Breast epithelium (tissue), 3 donors: ENCODE data around the gene RPL32.

Experiments
- CTCF ChIP-seq, 3 donors: fragments of 450-650 bp; IDR thresholded peaks; one replicate each; pipeline ENCODE4 v1.5.1; 2016 to 2017; ENCODE audit warnings: antibody characterized with exemption in 3 of 3, mild to moderate bottlenecking in 3 of 3, moderate library complexity in 3 of 3
- POLR2A ChIP-seq: fragments of 450-650 bp; IDR thresholded peaks from one replicate; pipeline ENCODE4 v1.6.1; 2016; ENCODE audit warnings: antibody characterized with exemption, mild to moderate bottlenecking, moderate library complexity
- POLR2AphosphoS5 ChIP-seq, 3 donors: sonication (generic); formaldehyde crosslinking; IDR thresholded peaks; one replicate each; pipeline ENCODE4 v1.6.1; 2017; ENCODE audit warnings: antibody characterized with exemption in 3 of 3

GRCh38 chr3:12884186-12884680, 42.9 kb upstream of the RPL32 start:
- TF ChIP-seq CTCF (IDR thresholded peaks at IDR 0.05) (no peak), POLR2AphosphoS5 (IDR thresholded peaks at IDR 0.05) (no peak), POLR2A (no peak)
